MG63 (cell line): Measurements from ENCODE around the gene SLC15A3. TPM values are rescaled to one million over a fixed set of nuclear protein-coding genes. Genes with fewer than 3 reads are reported as not detected.

ENCODE experiments used
- DNase-seq: peaks from one replicate; pipeline ENCODE4 v3.0.0-alpha.2; 2020
- H3K27me3 ChIP-seq: fragments of 250-450 bp; sonication (Bioruptor Pico); 2 replicates; pipeline ENCODE4 v1.5.1; 2020; ENCODE audit warnings: mild to moderate bottlenecking, moderate library complexity
- H3K36me3 ChIP-seq: fragments of 250-450 bp; sonication (Bioruptor Pico); 2 replicates; pipeline ENCODE4 v1.5.1; 2020; ENCODE audit warnings: mild to moderate bottlenecking, moderate library complexity
- H3K4me3 ChIP-seq: fragments of 250-450 bp; sonication (Bioruptor Pico); 2 replicates; pipeline ENCODE4 v1.5.1; 2020; ENCODE audit warnings: mild to moderate bottlenecking, moderate library complexity
- H3K9me3 ChIP-seq: fragments of 250-450 bp; sonication (Bioruptor Pico); 2 replicates; pipeline ENCODE4 v1.5.1; 2020; ENCODE audit warnings: mild to moderate bottlenecking, moderate library complexity
- total RNA-seq: library from RNA; depleted of rRNA; stranded (reverse); fragments of >200 nt; shearing (Covaris generic); gene quantifications from 2 replicates; pipeline ENCODE4 v1.2.3, GENCODE V29; 2014; ENCODE audit warnings: low replicate concordance

SLC15A3 gene
- total RNA-seq, 1 experiment from 2014 or later, result not detected

DNA sequence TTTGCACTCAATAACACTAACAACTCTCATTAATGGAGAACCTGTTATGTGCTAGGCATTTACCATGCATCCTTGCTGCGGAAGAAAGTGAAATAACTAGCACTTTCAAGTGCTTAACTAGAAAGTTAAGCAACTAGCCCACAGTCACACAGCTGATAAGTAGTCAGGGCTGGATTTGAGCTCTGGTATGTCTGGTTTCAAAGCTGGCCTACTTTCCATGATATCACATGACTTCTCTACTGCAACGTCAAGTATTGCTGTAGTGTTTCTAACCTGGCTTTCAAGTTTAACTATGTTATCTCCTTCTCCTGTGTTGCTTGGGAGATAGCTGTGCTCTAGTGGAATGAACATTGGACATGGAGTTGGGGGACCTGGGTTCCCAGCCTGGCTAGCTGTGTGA is 12.1 kb downstream of the SLC15A3 start:
- Histone ChIP-seq H3K36me3 (no peaks in the 10 kb centered on the region), H3K27me3 (no peaks in the 10 kb centered on the region), H3K9me3 (no peaks in the 10 kb centered on the region), H3K4me3 (no peak overlapping the region)
- DNase-seq, result no peak

DNA sequence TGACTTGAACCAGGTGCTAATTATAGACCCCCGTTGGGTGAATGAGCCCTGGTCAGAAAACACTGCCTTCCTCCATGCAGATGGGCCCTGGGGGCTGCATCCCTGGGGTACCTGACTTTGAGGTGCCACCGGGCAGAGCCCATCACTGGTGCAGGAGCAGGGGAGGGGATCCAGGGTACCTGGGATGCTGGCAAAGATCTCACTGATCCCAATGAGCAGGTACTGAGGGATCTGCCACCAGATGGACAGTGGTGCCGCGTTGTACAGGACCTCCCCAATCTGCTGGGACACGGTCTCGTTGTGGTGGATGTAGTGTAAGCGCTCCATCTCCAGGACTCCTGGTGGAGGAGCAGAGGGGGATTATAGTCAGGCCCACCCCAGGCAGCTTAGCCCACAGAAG is 12.7 kb downstream of the SLC15A3 start:
- Histone ChIP-seq H3K36me3 (no peaks in the 10 kb centered on the region), H3K4me3 (no peak overlapping the region), H3K27me3 (no peaks in the 10 kb centered on the region), H3K9me3 (no peaks in the 10 kb centered on the region)
- no peak for DNase-seq

DNA sequence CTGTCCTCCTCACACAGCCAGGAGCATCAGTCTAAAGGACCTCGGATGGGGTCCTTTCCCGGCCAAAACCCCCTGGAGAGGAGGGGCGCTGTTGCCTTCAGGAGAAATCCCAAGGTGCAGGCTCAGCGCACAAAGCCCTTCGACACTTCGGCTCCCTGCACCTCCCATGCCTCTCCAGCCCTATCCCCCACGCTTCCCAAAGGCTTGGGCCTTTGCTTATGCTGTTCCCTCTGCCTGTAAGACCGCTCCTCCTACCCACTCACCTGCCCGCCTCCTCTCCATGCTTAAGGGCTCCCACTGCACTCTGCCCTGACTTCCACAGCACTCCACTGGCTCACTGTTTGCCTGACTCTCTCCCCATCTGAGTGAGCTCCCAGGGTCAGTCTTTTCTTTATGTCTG is 13.5 kb downstream of the SLC15A3 start:
- H3K4me3 ChIP-seq, result no peak overlapping the region
- H3K27me3 ChIP-seq, result no peaks in the 10 kb centered on the region
- DNase-seq, result no peak
- H3K36me3 ChIP-seq, result no peaks in the 10 kb centered on the region
- no peaks in the 10 kb centered on the region for H3K9me3 ChIP-seq

DNA sequence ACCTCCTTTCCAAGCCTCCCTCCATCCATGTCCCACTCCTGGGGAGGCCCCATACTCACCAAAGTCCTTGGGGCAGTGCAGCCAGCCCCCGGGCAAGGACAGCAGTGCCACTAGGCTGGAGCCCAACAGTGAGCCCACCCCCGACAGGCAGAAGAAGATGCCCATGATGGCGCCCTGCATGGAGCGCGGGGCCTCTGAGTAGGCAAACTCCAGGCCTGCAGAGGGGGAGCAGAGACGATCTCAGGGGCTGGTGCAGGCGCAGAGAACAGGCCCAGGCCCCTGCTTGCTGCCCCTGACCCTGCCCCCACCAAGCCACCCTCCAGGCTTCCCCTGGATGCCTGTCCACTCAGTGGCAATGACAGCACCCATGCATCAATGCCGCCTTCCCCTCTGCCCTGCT is 14.2 kb downstream of the SLC15A3 start:
- H3K36me3 ChIP-seq, result no peaks in the 10 kb centered on the region
- no peak for DNase-seq

DNA sequence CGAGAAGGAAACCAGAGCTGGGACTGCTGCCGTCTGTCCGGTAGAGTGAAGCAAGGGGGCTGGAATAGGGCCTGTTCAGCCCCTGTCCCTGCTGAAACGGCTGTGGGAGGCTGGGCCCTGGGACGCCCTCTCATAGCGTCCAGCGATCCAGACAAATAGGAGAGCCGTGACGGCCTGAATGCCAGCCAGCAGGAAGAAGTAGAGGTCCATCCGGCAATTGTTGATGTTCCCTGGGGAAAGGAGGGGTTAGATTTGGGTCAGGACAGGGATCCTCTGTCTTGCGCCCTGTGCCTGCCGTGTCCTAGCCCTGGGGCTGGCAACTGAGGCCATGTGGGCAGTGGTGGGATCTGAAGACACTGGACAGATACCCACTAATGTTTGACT is 14.8 kb downstream of the SLC15A3 start:
- Histone ChIP-seq H3K4me3 (no peak overlapping the region), H3K36me3 (no peaks in the 10 kb centered on the region), H3K27me3 (no peaks in the 10 kb centered on the region), H3K9me3 (no peaks in the 10 kb centered on the region)
- DNase-seq, result no peak

More for the DNA sequence above, 14.2 kb downstream of the SLC15A3 start:
- Histone ChIP-seq H3K9me3 (no peaks in the 10 kb centered on the region), H3K4me3 (no peak overlapping the region), H3K27me3 (no peaks in the 10 kb centered on the region)

DNA sequence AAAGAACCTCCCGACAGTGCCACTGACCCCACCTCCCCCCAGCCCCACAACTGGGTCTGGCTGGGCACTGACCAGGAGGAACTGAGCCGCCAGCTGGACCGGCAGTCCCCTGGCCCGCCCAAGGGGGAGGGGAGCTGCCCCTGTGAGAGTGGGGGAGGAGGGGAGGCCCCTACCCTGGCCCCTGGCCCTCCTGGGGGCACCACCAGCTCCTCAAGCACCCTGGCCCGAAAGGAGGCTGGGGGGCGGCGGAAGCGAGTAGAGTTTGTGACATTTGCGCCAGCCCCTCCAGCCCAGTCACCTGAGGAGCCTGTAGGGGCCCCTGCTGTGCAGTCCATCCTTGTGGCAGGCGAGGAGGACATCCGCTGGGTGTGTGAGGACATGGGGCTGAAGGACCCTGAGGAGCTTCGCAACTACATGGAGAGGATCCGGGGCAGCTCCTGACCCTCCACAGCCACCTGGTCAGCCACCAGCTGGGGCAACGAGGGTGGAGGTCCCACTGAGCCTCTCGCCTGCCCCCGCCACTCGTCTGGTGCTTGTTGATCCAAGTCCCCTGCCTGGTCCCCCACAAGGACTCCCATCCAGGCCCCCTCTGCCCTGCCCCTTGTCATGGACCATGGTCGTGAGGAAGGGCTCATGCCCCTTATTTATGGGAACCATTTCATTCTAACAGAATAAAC is 15.4 kb downstream of the SLC15A3 start:
- no peaks in the 10 kb centered on the region for H3K36me3 ChIP-seq
- no peak for DNase-seq

DNA sequence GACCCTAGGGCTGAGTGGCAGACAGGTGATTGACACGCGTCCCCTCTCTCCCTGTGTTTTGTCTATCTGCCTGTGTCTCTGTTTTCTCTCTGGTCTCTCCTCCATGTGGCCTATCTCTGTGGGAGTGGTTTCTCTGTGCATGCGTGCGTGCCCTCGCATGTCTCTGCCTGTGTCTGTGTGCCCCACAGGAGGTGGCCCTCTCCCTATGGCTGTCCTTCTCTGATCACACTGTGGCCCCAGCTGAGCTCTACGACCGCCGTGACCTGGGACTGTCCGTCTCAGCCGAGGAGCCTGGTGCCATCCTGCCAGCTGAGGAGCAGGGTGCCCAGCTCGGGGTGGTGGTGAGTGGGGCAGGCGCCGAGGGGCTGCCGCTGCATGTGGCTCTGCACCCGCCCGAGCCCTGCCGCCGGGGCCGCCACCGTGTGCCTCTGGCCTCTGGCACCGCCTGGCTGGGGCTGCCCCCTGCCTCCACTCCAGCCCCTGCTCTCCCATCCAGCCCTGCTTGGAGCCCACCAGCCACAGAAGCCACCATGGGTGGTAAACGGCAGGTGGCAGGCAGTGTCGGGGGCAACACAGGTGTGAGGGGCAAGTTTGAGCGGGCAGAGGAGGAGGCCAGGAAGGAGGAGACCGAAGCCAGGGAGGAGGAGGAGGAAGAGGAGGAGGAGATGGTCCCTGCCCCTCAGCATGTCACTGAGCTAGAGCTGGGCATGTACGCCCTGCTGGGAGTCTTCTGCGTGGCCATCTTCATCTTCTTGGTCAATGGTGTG is 16.1 kb downstream of the SLC15A3 start:
- no peak overlapping the region for H3K4me3 ChIP-seq
- no peaks in the 10 kb centered on the region for H3K9me3 ChIP-seq
- no peaks in the 10 kb centered on the region for H3K27me3 ChIP-seq
- no peaks in the 10 kb centered on the region for H3K36me3 ChIP-seq
- no peak for DNase-seq

More for the DNA sequence above, 15.4 kb downstream of the SLC15A3 start:
- no peaks in the 10 kb centered on the region for H3K27me3 ChIP-seq
- H3K4me3 ChIP-seq, result no peak overlapping the region
- H3K9me3 ChIP-seq, result no peaks in the 10 kb centered on the region

DNA sequence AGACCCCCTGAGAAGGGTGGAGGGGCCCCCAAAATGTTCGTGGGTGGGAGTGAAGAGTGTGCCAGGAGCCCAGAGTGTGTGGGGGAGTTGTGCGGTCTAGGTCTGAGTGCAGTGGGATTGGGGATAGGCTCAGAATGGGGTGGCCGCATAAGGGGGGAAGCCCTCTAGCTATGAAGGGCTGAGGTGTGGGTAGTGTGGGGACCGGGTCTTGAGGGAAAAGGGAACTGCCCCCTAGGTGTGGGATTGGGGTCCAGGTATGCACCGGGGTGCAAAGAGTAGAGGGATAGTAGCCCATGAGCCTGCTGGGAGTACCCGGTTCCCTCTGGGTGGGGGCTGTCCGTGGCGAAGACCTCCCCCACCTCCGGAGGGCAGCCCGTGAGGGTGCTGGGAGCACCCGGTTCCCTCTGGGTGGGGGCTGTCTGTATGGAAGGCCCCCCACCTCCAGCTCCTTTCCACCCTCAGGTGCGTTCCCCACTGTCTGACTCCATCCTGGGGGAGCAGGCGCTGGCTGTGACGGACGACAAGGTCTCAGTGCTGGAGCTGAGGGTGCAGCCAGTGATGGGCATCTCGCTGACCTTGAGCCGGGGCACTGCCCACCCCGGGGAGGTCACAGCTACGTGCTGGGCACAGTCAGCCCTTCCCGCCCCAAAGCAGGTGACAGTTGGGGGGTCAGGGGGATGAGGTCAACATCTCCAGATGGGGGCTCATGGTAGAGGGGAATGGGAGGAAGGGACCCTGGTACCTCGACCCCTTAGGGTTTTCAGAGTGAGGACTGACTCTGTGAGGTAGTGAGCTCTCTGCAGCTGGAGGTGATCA is 17.0 kb downstream of the SLC15A3 start:
- Histone ChIP-seq H3K4me3 (no peak overlapping the region), H3K36me3 (no peaks in the 10 kb centered on the region), H3K9me3 (no peaks in the 10 kb centered on the region), H3K27me3 (no peaks in the 10 kb centered on the region)
- no peak for DNase-seq

DNA sequence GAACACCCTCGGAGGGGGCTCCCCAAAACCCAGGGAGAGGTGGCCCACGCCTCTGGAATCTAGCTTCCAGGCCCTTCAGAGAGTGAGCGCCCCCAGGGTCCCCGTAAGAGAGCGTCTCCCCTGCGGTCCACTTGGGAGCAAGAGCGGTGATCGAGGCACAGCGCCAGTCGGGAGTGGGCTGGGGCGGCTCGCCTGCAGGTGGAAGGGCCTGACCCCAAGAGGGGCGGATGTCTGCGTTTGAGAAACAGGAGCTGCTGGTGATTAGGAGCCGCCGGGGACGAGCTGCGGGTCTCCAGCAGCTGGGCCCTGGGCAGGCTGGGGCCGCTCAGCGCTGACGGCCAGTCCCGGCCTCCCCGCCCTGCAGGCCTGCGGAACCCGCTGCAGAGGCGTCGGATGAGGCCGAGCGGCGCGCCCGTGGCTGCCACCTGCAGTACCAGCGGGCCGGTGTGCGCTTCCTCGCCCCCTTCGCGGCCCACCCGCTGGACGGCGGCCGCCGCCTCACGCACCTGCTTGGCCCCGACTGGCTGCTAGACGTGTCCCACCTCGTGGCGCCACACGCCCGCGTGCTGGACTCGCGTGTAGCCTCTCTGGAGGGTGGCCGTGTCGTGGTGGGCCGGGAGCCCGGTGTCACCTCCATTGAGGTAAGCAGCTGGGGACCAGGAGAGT is 17.7 kb downstream of the SLC15A3 start:
- H3K4me3 ChIP-seq, result no peak overlapping the region
- no peaks in the 10 kb centered on the region for H3K27me3 ChIP-seq
- no peaks in the 10 kb centered on the region for H3K36me3 ChIP-seq
- DNase-seq, result no peak
- no peaks in the 10 kb centered on the region for H3K9me3 ChIP-seq

DNA sequence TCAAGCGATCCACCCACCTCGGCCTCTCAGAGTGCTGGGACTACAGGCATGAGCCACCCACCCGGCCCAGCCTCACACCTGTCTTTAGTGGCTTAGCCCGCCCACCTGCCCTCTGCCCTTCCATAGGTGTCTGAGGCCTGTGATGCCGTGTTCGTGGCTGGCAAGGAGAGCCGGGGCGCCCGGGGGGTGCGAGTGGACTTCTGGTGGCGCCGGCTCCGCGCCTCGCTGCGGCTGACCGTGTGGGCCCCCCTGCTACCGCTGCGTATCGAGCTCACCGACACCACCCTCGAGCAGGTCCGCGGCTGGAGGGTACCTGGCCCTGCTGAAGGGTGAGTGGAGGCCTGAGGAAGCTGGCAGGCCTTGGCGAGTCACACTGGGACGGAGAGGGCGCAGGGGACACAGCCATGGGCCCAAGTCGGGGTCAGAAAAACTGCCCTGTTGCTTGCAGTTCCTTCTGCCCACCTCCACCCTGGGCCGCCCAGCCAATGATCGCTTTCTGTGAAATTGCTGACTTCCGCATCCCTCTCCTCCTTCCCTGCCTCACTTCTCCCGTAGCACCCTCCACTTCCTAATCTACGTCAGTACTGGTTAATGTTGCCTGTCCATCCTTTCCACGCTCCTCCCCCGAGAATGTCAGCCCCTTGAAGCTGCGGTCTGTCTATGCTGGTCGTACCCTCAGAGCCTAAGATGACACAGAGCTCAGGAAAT is 18.4 kb downstream of the SLC15A3 start:
- Histone ChIP-seq H3K36me3 (no peaks in the 10 kb centered on the region), H3K4me3 (no peak overlapping the region), H3K9me3 (no peaks in the 10 kb centered on the region), H3K27me3 (no peaks in the 10 kb centered on the region)
- no peak for DNase-seq

DNA sequence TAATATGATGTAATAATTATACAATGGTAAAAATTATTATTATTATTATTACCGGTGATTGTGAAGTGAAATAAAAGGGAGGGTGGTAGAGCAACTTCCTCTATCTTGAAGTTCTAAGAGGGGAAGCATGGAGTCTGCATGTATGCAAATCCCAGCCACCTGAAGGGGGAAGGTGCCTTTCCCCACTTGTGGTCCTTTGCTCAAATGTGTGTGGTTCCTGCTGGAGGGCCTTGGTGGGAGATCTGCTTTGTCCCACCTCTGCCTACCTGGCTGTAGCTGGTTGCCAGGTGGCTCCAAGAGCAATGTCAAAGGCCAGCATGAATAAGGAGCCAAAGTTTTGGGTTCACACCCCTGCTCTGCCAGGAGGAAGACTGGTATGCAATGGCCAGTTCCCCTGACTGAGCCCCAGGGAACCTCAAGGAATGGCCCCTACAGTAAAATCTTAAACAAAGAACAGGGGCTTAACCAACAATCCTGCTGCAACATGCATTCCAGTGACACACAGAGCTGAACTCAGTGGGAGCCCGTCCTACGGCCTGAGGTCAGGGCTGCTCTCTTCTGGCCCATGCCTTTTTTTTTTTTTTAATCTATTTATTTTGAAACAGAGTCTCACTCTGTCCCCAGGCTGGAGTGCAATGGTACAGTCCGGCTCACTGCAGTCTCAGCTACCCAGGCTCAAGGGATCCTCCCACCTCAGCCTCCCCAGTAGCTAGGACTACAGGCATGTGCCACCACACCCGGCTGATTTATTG is 19.2 kb downstream of the SLC15A3 start:
- Histone ChIP-seq H3K36me3 (no peaks in the 10 kb centered on the region), H3K27me3 (no peaks in the 10 kb centered on the region), H3K9me3 (no peaks in the 10 kb centered on the region), H3K4me3 (no peak overlapping the region)
- DNase-seq, result no peak

DNA sequence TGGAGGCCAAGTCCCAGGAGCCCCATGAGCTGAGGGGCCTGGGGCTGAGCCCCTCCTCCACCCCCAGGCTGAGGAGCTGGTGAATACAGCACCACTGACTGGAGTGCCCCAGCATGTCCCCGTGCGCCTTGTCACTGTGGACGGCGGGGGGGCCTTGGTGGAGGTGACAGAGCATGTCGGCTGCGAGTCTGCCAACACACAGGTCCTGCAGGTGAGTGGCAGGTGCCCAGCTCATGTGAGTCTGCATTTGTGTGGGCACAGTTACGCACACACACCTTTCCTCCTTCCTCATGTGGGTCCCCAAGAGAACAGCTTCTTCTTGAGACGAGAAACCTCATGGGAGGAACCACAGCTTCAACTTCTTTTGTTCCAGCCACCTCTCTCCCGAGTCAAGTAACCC is 20.1 kb downstream of the SLC15A3 start:
- H3K4me3 ChIP-seq, result no peak overlapping the region
- no peaks in the 10 kb centered on the region for H3K9me3 ChIP-seq
- H3K27me3 ChIP-seq, result no peaks in the 10 kb centered on the region
- H3K36me3 ChIP-seq, result no peaks in the 10 kb centered on the region
- DNase-seq, result no peak

DNA sequence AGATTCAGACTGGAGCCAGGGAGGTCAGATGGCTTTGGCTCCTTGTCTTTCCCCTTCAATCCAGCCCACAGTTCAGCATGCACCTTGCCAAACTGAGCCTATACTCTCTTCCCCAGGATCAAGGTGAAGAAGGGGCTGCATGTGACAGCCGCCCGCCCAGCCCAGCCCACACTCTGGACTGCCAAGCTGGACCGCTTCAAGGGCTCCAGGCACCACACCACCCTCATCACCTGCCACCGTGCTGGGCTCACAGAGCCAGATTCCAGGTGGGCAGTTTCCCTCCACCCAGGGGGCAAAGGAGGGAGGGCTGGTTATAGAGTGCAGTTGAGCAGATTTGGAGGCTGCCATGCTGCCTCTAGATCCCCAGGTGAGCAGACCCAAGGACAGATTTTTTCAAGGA is 21.6 kb downstream of the SLC15A3 start:
- Histone ChIP-seq H3K27me3 (no peaks in the 10 kb centered on the region), H3K36me3 (no peaks in the 10 kb centered on the region), H3K4me3 (no peak overlapping the region), H3K9me3 (no peaks in the 10 kb centered on the region)
- no peak for DNase-seq

DNA sequence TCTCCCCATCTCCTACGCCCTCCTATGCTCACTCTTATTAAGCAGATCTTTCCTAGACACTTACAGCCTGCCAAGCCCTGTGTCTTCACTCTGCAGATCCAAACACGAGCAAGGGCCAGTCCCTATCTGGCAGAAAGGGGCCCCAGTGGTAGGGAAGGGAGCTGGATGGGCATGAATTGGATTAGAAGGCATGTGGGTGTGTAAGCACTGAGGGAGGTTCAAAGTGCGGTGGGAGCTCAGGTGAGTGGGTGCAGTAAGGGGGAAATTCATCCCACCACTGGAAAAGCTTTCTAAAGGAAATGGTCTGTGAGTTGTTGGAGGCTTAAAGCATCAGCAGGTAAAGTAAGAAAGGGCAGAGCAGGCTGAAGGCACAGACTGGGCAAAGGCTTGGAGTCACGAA is 22.2 kb downstream of the SLC15A3 start:
- H3K4me3 ChIP-seq, result no peak overlapping the region
- no peak for DNase-seq
- H3K27me3 ChIP-seq, result no peaks in the 10 kb centered on the region
- H3K9me3 ChIP-seq, result no peaks in the 10 kb centered on the region
- no peaks in the 10 kb centered on the region for H3K36me3 ChIP-seq

DNA sequence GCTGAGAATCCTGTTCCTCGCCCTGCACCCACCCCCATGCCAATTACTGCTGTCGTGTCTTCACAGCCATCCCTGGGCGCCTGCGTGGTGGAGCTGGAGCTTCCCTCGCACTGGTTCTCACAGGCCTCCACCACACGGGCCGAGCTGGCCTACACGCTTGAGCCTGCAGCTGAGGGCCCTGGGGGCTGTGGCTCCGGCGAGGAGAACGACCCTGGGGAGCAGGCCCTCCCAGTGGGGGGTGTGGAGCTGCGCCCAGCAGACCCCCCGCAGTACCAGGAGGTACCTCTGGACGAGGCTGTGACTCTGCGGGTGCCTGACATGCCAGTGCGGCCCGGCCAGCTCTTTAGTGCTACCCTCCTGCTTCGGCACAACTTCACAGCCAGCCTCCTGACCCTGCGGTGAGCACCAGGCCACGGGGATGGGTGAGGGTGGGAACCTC is 23.4 kb downstream of the SLC15A3 start:
- Histone ChIP-seq H3K9me3 (no peaks in the 10 kb centered on the region), H3K27me3 (no peaks in the 10 kb centered on the region), H3K4me3 (no peak overlapping the region), H3K36me3 (no peaks in the 10 kb centered on the region)
- no peak for DNase-seq

DNA sequence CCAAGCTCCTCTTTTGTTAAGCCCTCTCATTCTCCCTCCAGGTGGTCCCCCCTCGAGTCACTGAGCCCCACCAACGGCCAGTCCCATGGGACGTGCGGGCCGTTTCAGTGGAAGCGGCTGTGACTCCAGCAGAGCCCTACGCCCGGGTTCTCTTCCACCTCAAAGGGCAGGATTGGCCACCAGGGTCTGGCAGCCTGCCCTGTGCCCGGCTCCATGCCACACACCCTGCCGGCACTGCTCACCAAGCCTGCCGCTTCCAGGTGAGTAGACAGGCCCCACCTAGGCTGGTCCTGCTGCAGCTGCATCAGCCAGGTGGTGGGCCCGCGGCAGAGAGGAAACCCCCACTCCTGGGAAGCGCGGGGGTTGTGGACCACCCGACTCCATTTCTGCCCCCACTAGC is 24.4 kb downstream of the SLC15A3 start:
- no peak for DNase-seq
- no peaks in the 10 kb centered on the region for H3K9me3 ChIP-seq
- H3K27me3 ChIP-seq, result no peaks in the 10 kb centered on the region
- no peak overlapping the region for H3K4me3 ChIP-seq
- no peaks in the 10 kb centered on the region for H3K36me3 ChIP-seq
